ENCODE measurements around the gene CEP55.

GRCh38 chr10:93473804-93474472, 22.5 kb upstream of the CEP55 start:
- TF ChIP-seq CTCF (conservative IDR thresholded peaks at IDR 0.05; ENCODE audit: low read depth, low read length) (no peak), EZH2 (IDR thresholded peaks at IDR 0.05; ENCODE audit: borderline replicate concordance, low read depth, low read length, poor library complexity, severe bottlenecking) (no peak)
